ENCODE results near the gene RAB40C.

Gene RAB40C

GRCh38 chr16:674968-675883 lies 85.4 kb downstream of the RAB40C start, which contains the start of gene RHBDL1:
RHBDL1 (plus strand) TSS chr16:675671; CDS start chr16:675791, 120 bp downstream.
- DNase-seq (ENCODE audit: low spot score) (no peak), ATAC-seq (ENCODE audit: low read depth) (no peak)
- Histone ChIP-seq H3K4me3 (ENCODE audit: severe bottlenecking) (no peak within 1 kb of the TSS), H3K27ac (ENCODE audit: poor library complexity, severe bottlenecking) (peak within 1 kb of the TSS; percentile 72), H3K9me3 (ENCODE audit: severe bottlenecking) (no peaks in the 10 kb centered on the region), H3K36me3 (ENCODE audit: low read depth) (peaks cover 37% of the 10 kb centered on the region), H3K4me1 (ENCODE audit: insufficient read depth, poor library complexity, severe bottlenecking) (peaks cover 13% of the 10 kb centered on the region), H3K27me3 (ENCODE audit: insufficient read depth, poor library complexity, severe bottlenecking) (no peaks in the 10 kb centered on the region)
- TF ChIP-seq CTCF (IDR thresholded peaks at IDR 0.05; ENCODE audit: poor library complexity, severe bottlenecking), result no peak

- H3K27ac ChIP-seq (ENCODE audit: poor library complexity, severe bottlenecking), result peak overlapping the region; percentile 72
- DNase-seq (ENCODE audit: low spot score) (no peak), ATAC-seq (ENCODE audit: low read depth) (no peak)
- no peaks in the 10 kb centered on the region for H3K9me3 ChIP-seq (ENCODE audit: severe bottlenecking)
- H3K4me1 ChIP-seq (ENCODE audit: insufficient read depth, poor library complexity, severe bottlenecking), result peaks cover 13% of the 10 kb centered on the region
- no peak for TF ChIP-seq CTCF (IDR thresholded peaks at IDR 0.05; ENCODE audit: poor library complexity, severe bottlenecking)
- no peak overlapping the region for H3K4me3 ChIP-seq (ENCODE audit: severe bottlenecking)
- H3K36me3 ChIP-seq (ENCODE audit: low read depth), result peaks cover 29% of the 10 kb centered on the region
- no peaks in the 10 kb centered on the region for H3K27me3 ChIP-seq (ENCODE audit: insufficient read depth, poor library complexity, severe bottlenecking)
These were observed 86.2 kb downstream of the RAB40C start for GRCh38 chr16:675884-676564.

DNA sequence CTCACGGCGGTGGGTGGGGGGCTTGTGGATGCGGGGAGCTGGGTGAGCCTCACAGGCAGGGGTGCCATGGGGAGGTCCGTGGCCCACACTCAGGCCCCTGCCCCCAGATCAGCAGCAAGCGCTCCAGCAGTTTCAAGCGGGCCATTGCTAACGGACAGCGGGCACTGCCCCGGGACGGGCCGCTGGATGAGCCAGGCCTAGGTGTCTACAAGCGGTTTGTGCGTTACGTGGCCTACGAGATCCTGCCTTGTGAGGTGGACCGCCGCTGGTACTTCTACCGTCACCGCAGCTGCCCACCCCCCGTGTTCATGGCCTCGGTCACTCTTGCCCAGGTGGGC lies 86.7 kb downstream of the RAB40C start:
- DNase-seq (ENCODE audit: low spot score), result no peak
- no peak for ATAC-seq (ENCODE audit: low read depth)
- Histone ChIP-seq H3K36me3 (ENCODE audit: low read depth) (peaks cover 29% of the 10 kb centered on the region), H3K4me3 (ENCODE audit: severe bottlenecking) (no peak overlapping the region), H3K27me3 (ENCODE audit: insufficient read depth, poor library complexity, severe bottlenecking) (no peaks in the 10 kb centered on the region), H3K4me1 (ENCODE audit: insufficient read depth, poor library complexity, severe bottlenecking) (peaks cover 15% of the 10 kb centered on the region), H3K9me3 (ENCODE audit: severe bottlenecking) (no peaks in the 10 kb centered on the region), H3K27ac (ENCODE audit: poor library complexity, severe bottlenecking) (peak overlapping the region; percentile 72)
- TF ChIP-seq CTCF (IDR thresholded peaks at IDR 0.05; ENCODE audit: poor library complexity, severe bottlenecking), result no peak

- Histone ChIP-seq H3K9me3 (ENCODE audit: severe bottlenecking) (no peaks in the 10 kb centered on the region), H3K4me3 (ENCODE audit: severe bottlenecking) (peak overlapping the region; percentile 26), H3K36me3 (ENCODE audit: low read depth) (peaks cover 31% of the 10 kb centered on the region), H3K27ac (ENCODE audit: poor library complexity, severe bottlenecking) (peak overlapping the region; percentile 72), H3K4me1 (ENCODE audit: insufficient read depth, poor library complexity, severe bottlenecking) (peaks cover 19% of the 10 kb centered on the region), H3K27me3 (ENCODE audit: insufficient read depth, poor library complexity, severe bottlenecking) (no peaks in the 10 kb centered on the region)
- peak; percentile 97 for DNase-seq (ENCODE audit: low spot score)
- TF ChIP-seq CTCF (IDR thresholded peaks at IDR 0.05; ENCODE audit: poor library complexity, severe bottlenecking), result no peak
- ATAC-seq (ENCODE audit: low read depth), result peak; percentile 44
These were observed 87.0 kb downstream of the RAB40C start for GRCh38 chr16:676913-677312.

Measured in RWPE2 (cell line).